ENCODE results near the gene ESAM.

ESAM gene

GRCh38 chr11:124769806-124770774 lies 8.0 kb upstream of the ESAM start:
- Histone ChIP-seq H3K27me3 (ENCODE audit: low read depth, low read length) (no peaks in the 10 kb centered on the region), H3K4me1 (ENCODE audit: control insufficient read depth in 1 of 2, insufficient read depth in 2 of 2, low read length in 2 of 2) (no peaks in the 10 kb centered on the region), H3K36me3 (ENCODE audit: control insufficient read depth in 1 of 2, insufficient read depth in 2 of 2, low read length in 2 of 2) (peaks cover 14 to 34% of the 10 kb centered on the region in 2 donors), H3K9me3 (ENCODE audit: control insufficient read depth in 1 of 2, low read length in 2 of 2) (no peaks in the 10 kb centered on the region), H3K4me3 (ENCODE audit: low read depth in 1 of 2, low read length in 2 of 2) (no peak overlapping the region), H3K27ac (ENCODE audit: low read length) (no peak overlapping the region)

GRCh38 chr11:124768914-124769313 lies 6.8 kb upstream of the ESAM start:
- Histone ChIP-seq H3K36me3 (ENCODE audit: control insufficient read depth in 1 of 2, insufficient read depth in 2 of 2, low read length in 2 of 2) (peaks cover 14 to 27% of the 10 kb centered on the region in 2 donors), H3K9me3 (ENCODE audit: control insufficient read depth in 1 of 2, low read length in 2 of 2) (no peaks in the 10 kb centered on the region), H3K27ac (ENCODE audit: low read length) (no peak overlapping the region), H3K4me1 (ENCODE audit: control insufficient read depth in 1 of 2, insufficient read depth in 2 of 2, low read length in 2 of 2) (no peaks in the 10 kb centered on the region), H3K4me3 (ENCODE audit: low read depth in 1 of 2, low read length in 2 of 2) (no peak overlapping the region), H3K27me3 (ENCODE audit: low read depth, low read length) (no peaks in the 10 kb centered on the region)

GRCh38 chr11:124766156-124766555 lies 4.1 kb upstream of the ESAM start:
- no peaks in the 10 kb centered on the region for H3K9me3 ChIP-seq (ENCODE audit: control insufficient read depth in 1 of 2, low read length in 2 of 2)
- no peak overlapping the region for H3K4me3 ChIP-seq (ENCODE audit: low read depth in 1 of 2, low read length in 2 of 2)
- peaks cover 3 to 22% of the 10 kb centered on the region in 2 donors for H3K4me1 ChIP-seq (ENCODE audit: control insufficient read depth in 1 of 2, insufficient read depth in 2 of 2, low read length in 2 of 2)
- H3K36me3 ChIP-seq (ENCODE audit: control insufficient read depth in 1 of 2, insufficient read depth in 2 of 2, low read length in 2 of 2) = peaks cover 8 to 27% of the 10 kb centered on the region in 2 donors
- H3K27ac ChIP-seq (ENCODE audit: low read length) = no peak overlapping the region
- peaks cover 17% of the 10 kb centered on the region for H3K27me3 ChIP-seq (ENCODE audit: low read depth, low read length)

- Histone ChIP-seq H3K4me3 (ENCODE audit: low read depth in 1 of 2, low read length in 2 of 2) (peak overlapping the region; percentile 67 to 68), H3K27ac (ENCODE audit: low read length) (no peak overlapping the region), H3K9me3 (ENCODE audit: control insufficient read depth in 1 of 2, low read length in 2 of 2) (no peaks in the 10 kb centered on the region), H3K4me1 (ENCODE audit: control insufficient read depth in 1 of 2, insufficient read depth in 2 of 2, low read length in 2 of 2) (peaks cover 3 to 43% of the 10 kb centered on the region in 2 donors), H3K36me3 (ENCODE audit: control insufficient read depth in 1 of 2, insufficient read depth in 2 of 2, low read length in 2 of 2) (peaks cover 5 to 17% of the 10 kb centered on the region in 2 donors), H3K27me3 (ENCODE audit: low read depth, low read length) (peaks cover 40% of the 10 kb centered on the region)
Observed at GRCh38 chr11:124763156-124763947, 1.3 kb upstream of the ESAM start.

GRCh38 chr11:124762624-124763155 lies 600 bp upstream of the ESAM start:
- no peak overlapping the region for H3K27ac ChIP-seq (ENCODE audit: low read length)

GRCh38 chr11:124761301-124762104 lies 587 bp downstream of the ESAM start:
- Histone ChIP-seq H3K4me3 (ENCODE audit: low read depth in 1 of 2, low read length in 2 of 2) (peak overlapping the region; percentile 42 to 49), H3K36me3 (ENCODE audit: control insufficient read depth in 1 of 2, insufficient read depth in 2 of 2, low read length in 2 of 2) (peaks cover 5% of the 10 kb centered on the region in 2 donors), H3K4me1 (ENCODE audit: control insufficient read depth in 1 of 2, insufficient read depth in 2 of 2, low read length in 2 of 2) (peaks cover 3 to 49% of the 10 kb centered on the region in 2 donors), H3K9me3 (ENCODE audit: control insufficient read depth in 1 of 2, low read length in 2 of 2) (no peaks in the 10 kb centered on the region), H3K27ac (ENCODE audit: low read length) (peak overlapping the region; percentile 27), H3K27me3 (ENCODE audit: low read depth, low read length) (peaks cover 47% of the 10 kb centered on the region)

More at GRCh38 chr11:124762624-124763155, 600 bp upstream of the ESAM start:
- Histone ChIP-seq H3K4me3 (ENCODE audit: low read depth in 1 of 2, low read length in 2 of 2) (peak overlapping the region; percentile 67 to 68), H3K27me3 (ENCODE audit: low read depth, low read length) (peaks cover 40% of the 10 kb centered on the region), H3K36me3 (ENCODE audit: control insufficient read depth in 1 of 2, insufficient read depth in 2 of 2, low read length in 2 of 2) (peaks cover 5 to 15% of the 10 kb centered on the region in 2 donors), H3K4me1 (ENCODE audit: control insufficient read depth in 1 of 2, insufficient read depth in 2 of 2, low read length in 2 of 2) (peaks cover 3 to 49% of the 10 kb centered on the region in 2 donors), H3K9me3 (ENCODE audit: control insufficient read depth in 1 of 2, low read length in 2 of 2) (no peaks in the 10 kb centered on the region)

GRCh38 chr11:124760806-124761205 lies 1.3 kb downstream of the ESAM start:
- Histone ChIP-seq H3K27ac (ENCODE audit: low read length) (peak overlapping the region; percentile 39), H3K36me3 (ENCODE audit: control insufficient read depth in 1 of 2, insufficient read depth in 2 of 2, low read length in 2 of 2) (peaks cover 0 to 5% of the 10 kb centered on the region in 2 donors), H3K27me3 (ENCODE audit: low read depth, low read length) (peaks cover 51% of the 10 kb centered on the region), H3K9me3 (ENCODE audit: control insufficient read depth in 1 of 2, low read length in 2 of 2) (no peaks in the 10 kb centered on the region), H3K4me3 (ENCODE audit: low read depth in 1 of 2, low read length in 2 of 2) (peak overlapping the region; percentile 42 to 49), H3K4me1 (ENCODE audit: control insufficient read depth in 1 of 2, insufficient read depth in 2 of 2, low read length in 2 of 2) (peaks cover 3 to 49% of the 10 kb centered on the region in 2 donors)

- Histone ChIP-seq H3K27ac (ENCODE audit: low read length) (peak overlapping the region; percentile 39), H3K4me3 (ENCODE audit: low read depth in 1 of 2, low read length in 2 of 2) (peak overlapping the region; percentile 42 to 49), H3K4me1 (ENCODE audit: control insufficient read depth in 1 of 2, insufficient read depth in 2 of 2, low read length in 2 of 2) (peaks cover 3 to 49% of the 10 kb centered on the region in 2 donors), H3K9me3 (ENCODE audit: control insufficient read depth in 1 of 2, low read length in 2 of 2) (no peaks in the 10 kb centered on the region), H3K27me3 (ENCODE audit: low read depth, low read length) (peaks cover 52% of the 10 kb centered on the region), H3K36me3 (ENCODE audit: control insufficient read depth in 1 of 2, insufficient read depth in 2 of 2, low read length in 2 of 2) (peaks cover 0 to under 1% of the 10 kb centered on the region in 2 donors)
Observed at GRCh38 chr11:124760205-124760652, 1.9 kb downstream of the ESAM start.

- H3K4me1 ChIP-seq (ENCODE audit: control insufficient read depth in 1 of 2, insufficient read depth in 2 of 2, low read length in 2 of 2) = peaks cover 3 to 49% of the 10 kb centered on the region in 2 donors
Observed at GRCh38 chr11:124759266-124760204, 2.6 kb downstream of the ESAM start.

More at GRCh38 chr11:124759266-124760204, 2.6 kb downstream of the ESAM start:
- no peak overlapping the region for H3K27ac ChIP-seq (ENCODE audit: low read length)
- no peaks in the 10 kb centered on the region for H3K36me3 ChIP-seq (ENCODE audit: control insufficient read depth in 1 of 2, insufficient read depth in 2 of 2, low read length in 2 of 2)
- H3K9me3 ChIP-seq (ENCODE audit: control insufficient read depth in 1 of 2, low read length in 2 of 2) = no peaks in the 10 kb centered on the region
- H3K27me3 ChIP-seq (ENCODE audit: low read depth, low read length) = peaks cover 52% of the 10 kb centered on the region
- H3K4me3 ChIP-seq (ENCODE audit: low read depth in 1 of 2, low read length in 2 of 2) = peak overlapping the region in 1 of 2 donors; percentile 54

All from muscle layer of duodenum (tissue), 2 donors.